Body of pancreas (tissue), 4 donors: ENCODE measurements around the gene ZNF611. TPM values are rescaled to one million over a fixed set of nuclear protein-coding genes. Genes with fewer than 3 reads are reported as not detected.
"Not testable (repeated sequence)": the region's sequence is repeated elsewhere in the genome, so short reads cannot be mapped to it uniquely, and the experiment has no call there.

Source experiments
- ATAC-seq: fragments of 150-250 bp; one replicate; pipeline ENCODE4 v1.9.1; 2016
- DNase-seq, 4 donors: peaks; one replicate each; pipeline ENCODE4 v3.0.0-alpha.2; 2019
- H3K27ac ChIP-seq, 4 donors: fragments of 200-600 bp; sonication (generic); 1 replicate in 3 of 4; 2 replicates in 1 of 4; pipeline versions ENCODE4 v1.5.1 to v1.6.1; 2016 to 2019; ENCODE audit warnings: mild to moderate bottlenecking in 1 of 4, mixed read lengths in 1 of 4, moderate library complexity in 1 of 4
- H3K27me3 ChIP-seq, 2 donors: fragments of 200-600 bp; sonication (generic); one replicate each; pipeline ENCODE4 v1.6.0; 2016; ENCODE audit warnings: mild to moderate bottlenecking in 1 of 2
- H3K36me3 ChIP-seq, 2 donors: fragments of 200-600 bp; sonication (generic); replicated peaks in 1 of 2; 2 replicates each; pipeline ENCODE4 v1.5.1; 2016; ENCODE audit warnings: low read depth in 2 of 2; ENCODE audit not compliant: insufficient read depth in 1 of 2
- H3K4me1 ChIP-seq: fragments of 200-600 bp; sonication (generic); one replicate; pipeline ENCODE4 v1.6.0; 2016
- H3K4me3 ChIP-seq, 2 donors: fragments of 200-600 bp; sonication (generic); 1 replicate in 1 of 2; 2 replicates in 1 of 2; pipeline ENCODE4 v1.5.1; 2016 to 2019
- H3K9me3 ChIP-seq, 3 donors: fragments of 200-600 bp; sonication (generic); 1 replicate in 2 of 3; 2 replicates in 1 of 3; pipeline ENCODE4 v1.5.1; 2016
- CTCF ChIP-seq, 7 experiments: fragments of 450-650 bp in 4 of 7; fragments of 200-600 bp in 3 of 7; sonication (generic) in 3 of 7; IDR thresholded peaks; one replicate each; pipeline ENCODE4 v1.5.1; 2016 to 2019; ENCODE audit warnings: antibody characterized with exemption in 7 of 7
- POLR2A ChIP-seq, 3 donors: fragments of 450-650 bp; IDR thresholded peaks; one replicate each; pipeline ENCODE4 v1.6.1; 2016; ENCODE audit warnings: antibody characterized with exemption in 3 of 3, mild to moderate bottlenecking in 2 of 3
- WGBS, 2 donors: methylation state at CpG; one replicate each; pipeline ENCODE4 v1.1.5; 2017; 5-methylcytosine and 5-hydroxymethylcytosine counted together
- intact Hi-C: fragments of 100-400 bp; cut with DNase I; formaldehyde crosslinking; loops from one replicate; pipeline ENCODE4 v1.15.1; 2023
- total RNA-seq, 2 donors: library from RNA; depleted of rRNA; stranded (reverse); fragments of >200 nt; gene quantifications; one replicate each; pipeline ENCODE4 v1.1.0, GENCODE V29; 2016

Gene ZNF611
- total RNA-seq, 2 donors from 2014 or later, result 6.0 to 19.8 TPM

- peaks cover 34% of the 10 kb centered on the region for H3K4me1 ChIP-seq
- ATAC-seq, result peak; percentile 95
- peak in 2 of 3 donors; percentile 61 to 67 for TF ChIP-seq POLR2A (IDR thresholded peaks at IDR 0.05)
- TF ChIP-seq CTCF (IDR thresholded peaks at IDR 0.05), result peak in 5 of 7 experiments; percentile 9 to 45 (median 31)
- peak overlapping the region; percentile 16 to 49 for H3K4me3 ChIP-seq
- no peaks in the 10 kb centered on the region for H3K27me3 ChIP-seq
- 1 to 2% methylated on average over 20 to 30 of the region's 47 CpGs for WGBS, 2 donors
- H3K36me3 ChIP-seq, result no peaks in the 10 kb centered on the region
- peak overlapping the region; percentile 70 to 94 (median 86) for H3K27ac ChIP-seq
- no peaks in the 10 kb centered on the region for H3K9me3 ChIP-seq
- intact Hi-C loops, result no loop called here
- peak; percentile 92 to 96 (median 93) for DNase-seq
Measured at GRCh38 chr19:52690369-52691214, 44.3 kb downstream of the ZNF611 start.

- H3K36me3 ChIP-seq, result no peaks in the 10 kb centered on the region
- DNase-seq (peak; percentile 28 to 40 (median 34)), ATAC-seq (peak; percentile 21)
- TF ChIP-seq CTCF (IDR thresholded peaks at IDR 0.05) (no peak), POLR2A (IDR thresholded peaks at IDR 0.05) (no peak)
- peaks cover 39% of the 10 kb centered on the region for H3K4me1 ChIP-seq
- no peaks in the 10 kb centered on the region for H3K9me3 ChIP-seq
- no peaks in the 10 kb centered on the region for H3K27me3 ChIP-seq
- intact Hi-C loops, result no loop called here
- peak overlapping the region in 3 of 4 donors; percentile 86 to 94 (median 87) for H3K27ac ChIP-seq
- 0% methylated on average over 31 to 32 of the region's 32 CpGs for WGBS, 2 donors
- peak overlapping the region; percentile 16 to 49 for H3K4me3 ChIP-seq
Measured at GRCh38 chr19:52689843-52690368, 44.9 kb downstream of the ZNF611 start.

- peak overlapping the region in 3 of 4 donors; percentile 86 to 94 (median 87) for H3K27ac ChIP-seq
- 10 to 15% methylated on average over 6 of the region's 6 CpGs for WGBS, 2 donors
- DNase-seq, ATAC-seq, H3K36me3 ChIP-seq, H3K27me3 ChIP-seq, intact Hi-C loops, H3K9me3 ChIP-seq, H3K4me3 ChIP-seq: not testable (repeated sequence)
- peaks cover 41% of the 10 kb centered on the region for H3K4me1 ChIP-seq
Measured at GRCh38 chr19:52688925-52689796, 45.7 kb downstream of the ZNF611 start.

GRCh38 chr19:52688335-52688734, 46.5 kb downstream of the ZNF611 start:
- WGBS, 2 donors, result 82 to 86% methylated on average over 2 of the region's 2 CpGs
- Histone ChIP-seq H3K9me3 (no peaks in the 10 kb centered on the region), H3K36me3 (no peaks in the 10 kb centered on the region), H3K27me3 (no peaks in the 10 kb centered on the region), H3K4me3 (no peak overlapping the region), H3K27ac (peak overlapping the region in 1 of 4 donors; percentile 94), H3K4me1 (peaks cover 41% of the 10 kb centered on the region)
- no peak for TF ChIP-seq CTCF (IDR thresholded peaks at IDR 0.05)
- DNase-seq (no peak), ATAC-seq (no peak)
- intact Hi-C loops, result no loop called here

- no peaks in the 10 kb centered on the region for H3K27me3 ChIP-seq
- WGBS, 2 donors, result 79 to 84% methylated on average over 3 of the region's 3 CpGs
- no peaks in the 10 kb centered on the region for H3K36me3 ChIP-seq
- no peak for DNase-seq
- intact Hi-C loops, result no loop called here
- ATAC-seq, result no peak
- no peak for TF ChIP-seq CTCF (IDR thresholded peaks at IDR 0.05)
- no peak for TF ChIP-seq POLR2A (IDR thresholded peaks at IDR 0.05)
- H3K27ac ChIP-seq, result peak overlapping the region in 1 of 4 donors; percentile 14
- no peak overlapping the region for H3K4me3 ChIP-seq
- H3K9me3 ChIP-seq, result no peaks in the 10 kb centered on the region
- H3K4me1 ChIP-seq, result peaks cover 41% of the 10 kb centered on the region
Measured at GRCh38 chr19:52687684-52688083, 47.2 kb downstream of the ZNF611 start.
